A172 (cell line): ENCODE measurements around the gene WBP1. TPM values are rescaled to one million over a fixed set of nuclear protein-coding genes. Genes with fewer than 3 reads are reported as not detected.
"Not testable (repeated sequence)": the region's sequence is repeated elsewhere in the genome, so short reads cannot be mapped to it uniquely, and the experiment has no call there.

Experiments used
- DNase-seq: peaks from one replicate; pipeline ENCODE4 v3.0.0-alpha.2; 2015; ENCODE audit warnings: low spot score
- total RNA-seq: library from RNA; depleted of rRNA; stranded (reverse); fragments of >200 nt; shearing (Covaris generic); gene quantifications from 2 replicates; pipeline ENCODE4 v1.2.3, GENCODE V29; 2014

Gene WBP1
- total RNA-seq, 1 experiment from 2014 or later, result 49.0 TPM

DNA sequence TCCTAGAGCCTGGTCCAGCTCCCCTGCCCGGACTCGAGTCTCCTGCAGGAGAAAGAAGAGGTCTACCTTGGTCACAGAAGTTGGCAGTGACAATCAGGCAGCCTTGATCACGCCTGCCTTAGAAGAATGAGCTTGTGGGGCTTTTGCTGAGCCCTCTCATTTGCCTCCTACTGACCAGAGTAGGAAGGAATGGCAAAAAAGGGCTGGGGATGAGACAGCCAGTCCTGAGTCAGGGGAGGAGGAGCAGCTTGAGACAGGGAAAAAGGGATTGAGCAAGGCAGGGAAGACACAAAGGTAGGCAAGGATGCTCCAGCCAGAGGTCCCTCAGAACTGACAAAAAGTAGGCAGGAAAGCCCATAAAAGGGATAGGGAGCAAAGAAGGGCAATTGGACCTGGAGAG lies 30.7 kb upstream of the WBP1 start:
- no peak for DNase-seq

DNA sequence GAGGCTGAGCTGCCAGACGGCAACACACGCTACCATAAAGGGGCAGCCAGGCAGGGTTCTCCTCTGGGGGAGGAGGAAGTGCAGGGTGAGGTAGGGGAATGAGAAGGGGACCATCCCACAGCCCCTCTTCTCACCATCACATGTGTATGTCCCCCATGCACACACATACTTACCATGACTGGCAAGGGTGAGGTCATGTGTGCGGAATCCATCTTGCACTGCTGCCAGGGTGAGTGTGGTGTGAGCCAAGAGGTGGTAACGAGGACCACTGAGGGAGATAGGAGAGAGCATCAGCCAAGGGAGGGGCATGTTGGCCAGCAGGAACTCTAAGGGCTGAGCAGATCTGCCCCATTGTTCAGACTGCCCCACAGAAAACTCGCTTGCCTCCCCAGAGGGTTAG lies 29.6 kb upstream of the WBP1 start:
- no peak for DNase-seq

DNA sequence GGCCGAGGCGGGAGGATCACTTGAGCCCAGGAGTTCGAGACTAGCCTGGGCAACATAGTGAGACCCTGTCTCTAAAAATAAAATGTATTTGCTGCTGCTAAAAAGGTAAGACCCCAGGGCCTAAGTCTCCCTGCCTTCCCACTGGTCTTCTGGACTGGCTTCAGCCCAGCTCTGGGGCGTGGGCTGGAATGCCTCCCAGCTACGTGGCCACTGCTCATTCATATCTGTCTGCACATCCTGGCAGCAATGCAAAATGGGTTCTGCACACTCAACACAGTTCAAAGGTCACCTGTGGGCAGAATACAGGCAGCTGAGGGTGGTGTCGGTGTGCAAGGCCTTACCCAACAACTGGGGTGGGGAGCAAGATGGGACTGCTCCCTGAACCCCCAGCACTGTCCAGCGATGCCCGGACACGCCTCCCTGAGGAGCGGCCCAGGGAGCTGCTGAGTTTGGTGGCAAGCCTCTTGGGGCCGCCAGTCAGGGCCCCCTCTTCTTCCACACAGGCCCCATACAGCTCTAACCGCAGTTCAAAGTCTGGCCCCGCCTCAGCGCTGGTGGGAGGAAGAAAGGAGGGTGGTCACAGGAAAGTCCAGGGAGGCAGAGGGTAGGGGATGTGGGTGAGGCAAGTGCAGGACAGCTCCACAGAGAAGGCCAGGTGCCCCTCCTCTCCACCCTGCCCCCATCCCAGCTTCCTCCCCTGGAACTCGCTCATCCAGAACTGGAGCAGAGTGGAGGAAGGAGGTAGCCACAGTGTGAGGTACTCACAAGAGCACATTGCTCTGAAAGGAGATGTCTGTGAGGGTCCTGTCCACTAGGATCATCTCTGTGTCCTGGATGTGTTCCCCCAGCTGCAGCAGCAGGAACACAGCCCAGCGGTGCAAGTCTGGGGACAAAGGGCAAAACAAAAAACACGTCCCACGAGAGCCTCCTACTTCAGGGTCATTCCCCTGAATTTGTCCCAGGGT lies 28.5 kb upstream of the WBP1 start:
- DNase-seq, result no peak

DNA sequence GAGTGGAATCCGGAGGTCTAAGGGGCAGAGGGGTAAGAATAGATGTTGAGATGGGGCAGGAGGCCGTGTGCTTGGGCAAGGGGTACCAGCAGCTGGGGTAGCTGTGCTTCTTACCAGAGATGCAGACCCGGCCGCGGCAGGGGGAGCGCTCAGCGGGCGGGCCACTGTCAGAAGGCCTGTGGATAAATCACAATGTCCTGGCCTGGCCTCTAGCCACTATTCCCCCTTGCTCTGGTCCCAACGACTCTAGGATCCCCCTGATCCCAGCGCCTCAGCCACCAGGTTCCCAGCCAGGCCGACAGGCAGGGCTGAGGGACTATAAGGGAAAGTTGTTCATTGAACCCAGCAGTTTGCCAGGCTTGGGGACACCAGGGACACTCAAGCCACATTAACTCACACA lies 27.7 kb upstream of the WBP1 start:
- no peak for DNase-seq

DNA sequence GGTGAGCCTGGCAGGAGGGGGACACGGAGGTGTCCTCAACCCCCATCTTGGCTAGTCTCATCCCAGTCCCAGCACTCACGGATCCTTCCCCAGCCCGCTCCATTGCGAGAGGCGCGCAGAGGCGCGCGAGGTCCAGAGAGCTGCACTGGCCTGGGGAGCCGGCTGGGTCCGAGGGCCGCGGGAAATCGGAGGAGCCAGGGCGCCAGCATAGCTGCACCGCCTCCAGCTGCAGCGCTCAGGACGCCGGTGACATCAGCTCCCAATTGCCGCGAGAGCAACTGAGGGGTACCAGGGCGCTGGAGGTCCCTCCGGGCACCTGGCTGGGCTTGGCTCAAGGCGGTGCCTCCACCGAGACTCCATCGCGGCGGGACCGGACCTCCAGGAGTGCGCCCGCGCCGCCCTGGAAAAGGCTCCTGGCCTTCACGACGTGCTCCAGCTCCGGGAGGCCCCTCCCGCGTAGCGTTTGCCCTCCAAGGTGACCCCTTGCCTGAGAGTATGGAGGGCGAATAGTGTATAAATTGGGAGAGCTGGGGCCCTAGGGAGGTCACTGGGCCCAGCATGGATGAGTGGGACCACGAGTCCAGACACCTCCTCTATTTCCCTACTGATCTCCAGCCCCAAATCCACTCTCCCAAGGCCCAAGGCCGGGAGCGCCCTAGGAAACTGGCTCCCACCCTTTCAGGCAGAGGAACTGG lies 22.0 kb upstream of the WBP1 start:
- no peak for DNase-seq

DNA sequence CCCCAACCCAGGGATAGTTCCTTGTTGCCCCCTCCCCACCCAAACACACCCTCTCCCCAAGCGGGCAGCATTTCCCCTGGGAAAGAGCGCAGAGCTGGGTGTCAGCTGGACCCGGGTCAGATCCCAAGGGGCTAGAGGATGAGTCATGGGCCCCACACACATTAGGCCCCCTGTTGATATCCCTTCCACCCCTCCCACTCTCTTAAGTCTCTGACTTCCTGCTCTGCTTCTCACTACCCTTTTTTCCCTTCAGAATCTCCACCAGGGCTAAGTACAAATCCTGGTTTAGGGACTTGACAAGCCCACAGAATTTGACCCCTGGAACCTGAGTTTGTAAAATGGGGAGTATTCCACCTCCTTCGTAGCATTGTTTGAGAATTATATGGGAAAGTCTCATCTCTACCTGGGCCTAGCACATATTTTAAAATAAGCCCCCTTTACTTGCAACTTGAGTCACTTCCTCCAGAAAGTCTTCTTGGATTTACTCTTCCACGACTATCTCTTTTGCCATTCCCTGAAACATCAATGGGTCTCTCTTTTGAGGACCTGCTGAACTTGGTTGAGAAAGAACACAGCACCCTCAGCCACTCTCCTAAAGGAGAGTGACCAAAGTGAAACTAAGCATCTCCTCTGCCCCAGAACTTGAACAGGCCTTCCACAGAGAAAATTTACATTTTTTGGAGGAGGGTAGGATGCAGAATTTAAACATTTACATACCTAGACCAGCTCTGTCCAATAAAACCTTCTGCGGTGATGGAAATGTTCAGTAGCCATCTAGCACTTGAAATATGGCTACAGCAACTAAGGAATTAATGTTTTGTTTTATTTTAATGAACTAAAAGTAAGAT lies 21.2 kb upstream of the WBP1 start:
- no peak for DNase-seq

DNA sequence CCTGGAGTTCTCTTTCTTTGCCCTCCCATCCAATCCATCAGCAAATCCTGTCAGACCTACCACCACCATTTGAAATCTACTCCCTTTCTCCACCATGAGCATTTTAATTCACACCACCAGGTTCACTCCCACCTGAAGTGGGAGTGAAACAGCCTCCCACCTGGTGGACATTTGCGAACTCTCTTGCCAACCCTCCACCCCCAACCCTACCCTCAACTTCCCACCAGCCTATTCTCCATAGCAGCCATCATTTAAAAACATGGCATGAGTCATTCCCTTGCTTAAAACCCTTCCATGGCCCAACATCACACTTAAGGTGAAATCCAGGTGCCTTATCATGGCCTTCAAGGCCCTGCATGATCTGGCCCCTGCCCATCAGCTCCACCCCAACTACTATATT lies 20.0 kb upstream of the WBP1 start:
- no peak for DNase-seq

DNA sequence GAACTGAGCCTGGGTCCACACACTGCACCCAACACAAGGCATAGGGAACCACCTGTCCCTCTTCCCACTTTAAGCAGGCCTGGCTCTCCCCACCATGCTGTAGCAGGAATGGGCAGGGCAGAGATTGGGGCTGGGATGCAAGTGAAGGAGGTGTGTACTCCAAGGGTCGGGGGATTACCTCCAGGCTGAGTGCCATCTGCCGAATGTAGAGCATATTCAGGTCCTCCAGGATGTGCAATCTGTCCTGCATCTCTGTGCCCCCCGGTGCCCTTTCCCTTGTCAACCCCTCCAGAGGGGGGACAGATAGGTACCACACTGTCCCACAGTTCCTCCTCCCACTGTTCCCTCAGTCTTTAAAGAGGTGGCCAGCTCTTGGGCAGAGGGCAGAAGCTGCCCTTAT lies 18.9 kb upstream of the WBP1 start:
- no peak for DNase-seq

DNA sequence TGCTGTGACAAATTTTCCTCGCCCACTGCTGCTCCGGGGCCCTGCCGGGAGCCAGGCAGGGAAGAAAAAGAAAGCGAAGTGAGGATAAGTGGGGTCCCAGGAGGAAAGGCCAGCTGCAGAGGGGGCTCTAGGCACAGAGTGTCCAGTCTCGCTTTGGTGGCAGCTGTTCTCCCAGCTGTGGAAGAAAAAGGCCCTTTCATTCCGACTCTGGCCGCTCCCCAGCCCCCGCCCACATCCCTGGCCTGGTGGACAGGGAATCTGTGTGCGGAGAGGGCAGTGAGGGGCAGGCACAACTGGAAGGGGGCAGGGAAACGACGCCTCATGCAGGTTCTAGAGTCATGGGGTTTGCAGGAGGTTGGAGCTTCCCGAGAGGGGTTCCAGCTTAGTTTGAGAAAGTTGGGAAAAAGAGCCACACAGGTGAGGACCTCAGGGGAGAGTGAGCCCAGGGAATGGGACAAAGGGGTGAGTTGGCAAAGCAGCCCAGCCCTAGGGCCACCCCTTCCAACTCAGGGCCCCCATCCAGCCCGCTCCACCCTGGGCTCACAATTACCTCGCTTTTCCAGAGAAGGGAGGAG lies 18.3 kb upstream of the WBP1 start:
- peak; percentile 56 for DNase-seq

DNA sequence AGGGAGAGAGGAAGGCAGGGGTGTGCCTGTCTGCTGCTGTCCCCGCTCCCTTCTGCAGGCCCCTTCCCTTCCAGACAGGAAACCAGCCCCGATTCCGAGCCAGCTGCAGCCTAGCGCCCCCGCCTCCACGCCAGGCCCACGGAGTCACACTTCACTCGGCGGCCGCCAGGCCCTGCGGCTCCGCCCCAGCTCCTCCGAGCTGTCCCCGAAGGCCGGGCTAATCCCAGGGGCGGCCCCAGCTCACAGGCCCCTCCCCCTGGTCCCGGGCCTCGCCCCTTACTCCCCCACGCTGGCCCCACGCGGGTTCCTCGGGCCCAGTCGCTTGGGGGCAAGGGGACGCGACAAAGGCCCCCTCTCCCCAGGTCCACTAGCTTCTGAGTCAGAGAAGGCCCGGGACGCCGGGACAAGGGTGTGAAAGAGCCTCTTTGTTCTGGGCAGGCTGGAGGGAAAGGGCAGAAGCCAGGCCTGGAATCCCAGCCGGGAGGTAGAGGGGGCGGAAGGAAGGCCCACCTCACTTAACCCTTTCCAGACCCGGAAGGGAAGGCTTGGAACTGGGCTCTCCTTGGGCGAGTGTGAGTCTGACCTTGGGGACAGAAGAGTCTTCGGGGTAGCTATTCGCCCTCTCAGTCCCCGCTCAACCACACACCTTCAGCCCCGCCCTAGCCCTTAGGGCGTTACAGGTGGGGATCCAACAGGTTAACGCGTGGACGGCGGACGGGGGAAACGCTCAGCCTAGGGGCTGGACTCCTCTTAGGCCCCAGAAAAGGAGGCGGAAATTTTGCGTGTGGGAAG lies 17.7 kb upstream of the WBP1 start:
- DNase-seq, result peak; percentile 62

DNA sequence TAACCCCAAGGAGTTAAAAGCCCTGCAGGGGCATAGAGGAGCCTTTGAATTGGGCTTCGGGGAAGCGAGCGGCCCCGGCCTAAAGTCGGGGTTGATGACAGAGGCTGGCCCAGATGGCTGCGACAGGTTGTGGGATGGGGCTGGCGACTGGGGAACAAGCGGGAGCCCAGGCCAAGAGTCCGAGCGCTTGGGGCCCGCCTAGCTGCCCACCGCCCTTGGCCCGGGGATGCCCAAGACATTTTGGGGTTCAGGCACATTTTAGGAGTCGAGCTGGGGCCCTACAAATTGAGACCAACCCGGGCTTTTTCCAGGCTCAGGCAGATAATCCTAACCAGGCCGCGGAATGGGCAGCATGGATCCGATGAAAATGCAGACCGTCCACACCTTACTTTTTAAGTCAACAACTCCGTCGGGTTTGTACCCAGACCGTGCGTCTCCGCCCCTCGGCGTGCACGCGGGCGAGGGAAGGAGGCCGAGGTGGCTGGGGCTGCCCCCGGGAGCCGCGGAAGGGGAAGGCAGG lies 17.0 kb upstream of the WBP1 start:
- no peak for DNase-seq

DNA sequence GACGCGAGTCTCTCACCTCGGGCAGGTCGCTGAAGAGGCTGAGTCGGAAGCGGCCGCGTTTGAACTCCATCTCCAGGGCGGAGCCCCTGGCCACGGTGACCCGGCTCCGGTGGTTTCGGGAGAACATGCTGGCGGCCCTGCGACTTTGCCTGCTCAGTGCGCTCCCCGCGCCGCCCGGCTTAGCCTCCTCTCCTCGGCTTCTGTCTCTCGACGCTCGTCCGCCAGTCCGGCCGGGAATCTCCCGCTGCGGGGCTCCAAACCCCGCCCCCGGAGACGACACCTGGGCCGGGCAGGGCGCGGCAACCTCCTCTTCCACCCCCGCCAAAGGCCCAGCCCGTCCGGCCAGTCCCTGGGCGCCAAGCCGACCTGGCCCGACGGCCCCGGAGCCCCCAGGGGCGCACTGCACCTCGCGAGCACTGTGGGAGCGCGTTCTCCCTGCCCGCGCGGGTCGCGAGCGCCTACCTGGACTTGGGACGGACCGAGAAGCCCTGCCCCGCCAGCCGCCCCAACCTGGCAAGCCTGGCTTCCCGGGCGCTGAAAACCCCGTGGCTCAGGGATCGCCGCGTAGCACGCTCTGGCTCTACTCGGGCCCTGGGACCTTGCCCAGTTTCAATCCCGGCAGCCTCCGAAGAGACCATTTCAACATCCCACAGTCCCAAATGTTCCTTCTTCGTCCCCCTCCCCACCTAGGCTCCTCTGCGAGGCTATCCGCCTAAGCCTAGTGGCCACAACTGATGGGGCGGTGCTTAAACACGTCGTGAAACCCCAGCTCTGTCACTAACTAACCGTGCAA lies 16.4 kb upstream of the WBP1 start, which contains the start of gene RTKN:
Gene RTKN, minus strand, starts transcription at position 248 of the 793 bp plus-strand sequence. Its CDS starts 121 bp downstream, at position 127.
- no peak for DNase-seq

DNA sequence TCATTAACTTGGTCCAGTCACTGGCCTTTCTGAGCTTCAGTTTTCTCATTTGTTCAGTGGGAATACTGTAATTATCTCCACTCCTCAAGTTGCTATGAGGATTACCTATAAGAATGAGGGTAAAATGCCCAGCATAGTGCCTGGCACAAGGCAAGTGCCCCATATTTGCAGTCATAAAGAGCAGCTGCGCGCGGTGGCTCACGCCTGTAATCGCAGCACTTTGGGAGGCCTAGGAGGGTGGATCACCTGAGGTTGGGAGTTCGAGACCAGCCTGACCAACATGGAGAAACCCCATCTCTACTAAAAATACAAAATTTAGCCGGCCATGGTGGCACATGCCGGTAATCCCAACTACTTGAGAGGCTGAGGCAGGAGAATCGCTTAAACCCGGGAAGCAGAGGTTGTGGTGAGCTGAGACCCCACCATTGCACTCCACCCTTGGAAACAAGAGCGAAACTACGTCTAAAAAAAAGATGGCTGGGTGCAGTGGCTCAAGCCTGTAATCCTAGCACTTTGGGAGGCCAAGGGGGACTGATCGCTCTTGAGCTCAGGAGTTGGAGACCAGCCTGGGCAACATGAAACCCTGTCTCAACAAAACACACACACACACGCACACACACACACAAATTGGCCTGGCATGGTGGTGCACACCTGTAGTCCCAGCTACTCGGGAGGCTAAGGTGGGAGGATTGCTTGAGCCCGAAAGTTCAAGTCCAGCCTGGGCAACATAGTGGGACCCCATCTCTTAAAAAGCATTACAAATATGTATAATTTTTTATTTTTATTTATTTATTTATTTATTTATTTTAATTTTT lies 15.5 kb upstream of the WBP1 start:
- not testable (repeated sequence) for DNase-seq

DNA sequence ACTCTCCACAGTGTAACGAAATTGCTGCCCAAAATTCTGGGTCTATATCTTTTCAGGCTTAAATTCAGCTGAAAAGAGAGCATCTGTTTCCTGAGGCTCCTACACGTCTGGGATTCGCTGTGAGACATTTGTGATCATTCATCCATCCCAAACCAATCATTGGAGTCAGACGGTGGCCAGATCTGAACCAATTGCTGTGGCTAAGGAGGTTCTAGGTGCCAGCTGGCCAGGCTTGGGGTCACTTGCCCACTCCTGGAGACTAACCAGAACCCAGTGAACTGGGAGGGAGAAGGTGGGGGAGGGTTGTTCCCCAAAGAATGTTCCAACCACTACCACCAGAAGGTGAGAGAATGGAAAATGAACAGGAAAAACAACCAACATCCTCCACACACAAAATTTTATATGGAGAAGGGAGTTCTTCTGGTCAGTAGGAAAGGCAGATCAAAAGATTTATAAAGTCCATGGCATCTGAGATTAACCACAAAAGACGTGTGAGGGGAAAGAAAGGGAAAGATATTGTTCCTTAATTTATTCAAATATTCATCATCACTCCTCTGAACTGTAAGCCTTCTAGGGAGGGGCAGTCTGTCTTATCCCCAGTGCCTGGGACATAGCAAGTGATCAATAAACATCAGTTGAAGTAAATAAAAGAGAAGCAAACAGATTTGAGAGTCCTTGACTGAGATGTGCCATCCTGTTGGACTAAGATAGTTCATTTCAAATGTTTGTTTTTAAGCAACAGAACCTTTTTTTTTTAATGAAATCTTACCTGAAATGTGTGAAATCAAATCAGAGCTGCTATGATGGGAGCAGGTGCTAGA lies 13.5 kb upstream of the WBP1 start:
- DNase-seq, result no peak

DNA sequence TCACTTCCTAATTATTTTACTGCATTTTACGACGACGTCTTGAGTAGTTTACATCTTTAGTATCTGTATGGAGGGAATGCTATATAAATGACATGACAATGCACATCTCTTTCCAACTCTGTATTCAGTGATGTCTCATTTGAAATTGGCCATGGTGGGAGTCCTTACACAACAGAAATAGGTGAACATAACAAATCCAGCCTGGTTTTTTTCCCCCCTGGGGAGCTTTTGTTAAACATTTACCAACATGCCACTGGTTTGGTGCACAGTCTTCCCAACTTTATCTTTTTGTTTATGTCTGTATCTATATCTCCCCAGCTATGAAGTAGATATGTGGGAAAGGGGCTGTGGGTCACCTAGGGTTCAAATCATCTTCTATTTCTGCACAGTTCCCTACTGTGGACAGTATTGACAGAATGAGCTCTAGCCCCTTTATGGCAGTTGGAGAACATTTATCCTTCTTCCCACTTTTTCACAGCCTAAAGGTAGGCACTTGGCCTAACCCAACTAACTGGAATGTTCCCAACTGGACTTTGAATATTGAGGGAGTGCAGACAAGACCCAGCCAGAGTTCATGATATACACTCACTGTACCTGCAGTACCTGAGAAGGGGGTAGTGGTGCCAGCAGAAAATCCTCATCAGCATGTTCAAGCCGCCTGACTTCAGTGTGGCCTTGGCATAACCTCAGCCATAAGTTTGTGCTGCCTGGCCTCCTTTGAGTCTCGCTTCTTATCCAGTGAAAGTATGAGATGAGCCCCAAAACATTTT lies 10.8 kb upstream of the WBP1 start:
- DNase-seq, result no peak

DNA sequence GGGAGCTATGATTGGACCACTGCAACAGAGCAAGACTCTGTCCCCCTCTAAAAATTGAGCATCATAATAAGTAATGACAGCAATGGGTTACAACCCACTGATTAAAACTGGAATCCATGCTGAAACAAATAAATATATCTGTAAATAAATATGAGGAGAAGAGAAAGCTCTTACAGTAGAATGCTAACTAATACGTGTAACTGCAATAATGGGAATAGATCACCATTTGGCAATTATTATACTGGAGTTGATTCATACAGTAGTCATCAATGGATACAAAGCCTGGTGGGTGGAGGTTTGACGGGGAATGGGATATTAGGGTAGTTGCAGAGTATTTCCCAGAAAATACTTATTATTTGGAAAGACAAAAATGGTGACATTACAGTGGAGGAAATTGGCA lies 9.5 kb upstream of the WBP1 start:
- DNase-seq, result no peak

DNA sequence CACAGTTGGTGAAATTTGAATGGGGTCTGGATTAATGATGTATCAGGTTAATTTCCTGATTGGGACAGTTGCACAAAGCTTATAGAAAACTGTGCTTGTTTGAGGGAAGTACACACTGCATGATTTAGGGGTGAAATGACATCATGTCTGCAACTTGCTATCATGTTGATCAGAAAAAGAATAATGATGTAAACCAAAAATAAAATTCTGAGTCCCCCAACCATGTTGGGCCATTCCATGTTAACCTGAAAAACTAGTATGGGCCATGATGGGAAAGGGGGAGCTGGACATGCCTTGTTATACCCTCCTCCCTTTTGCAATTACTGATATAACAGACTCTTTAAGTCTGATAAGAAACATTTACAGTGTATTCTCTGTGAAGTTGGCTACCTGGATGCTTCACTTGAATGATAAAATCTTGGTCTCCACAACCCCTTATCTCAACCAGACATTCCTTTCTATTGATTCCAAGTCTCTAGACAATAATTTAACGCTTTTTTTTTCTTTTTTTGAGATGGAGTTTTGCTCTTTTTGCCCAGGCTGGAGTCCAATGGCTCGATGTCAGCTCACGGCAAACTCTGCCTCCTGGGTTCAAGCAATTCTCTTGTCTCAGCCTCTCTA lies 7.6 kb upstream of the WBP1 start:
- DNase-seq, result no peak
